ENCODE results near the gene LY6G5C. TPM values are rescaled to one million over a fixed set of nuclear protein-coding genes. Genes with fewer than 3 reads are reported as not detected.

Gene LY6G5C
- total and polyA plus RNA-seq, 2 of the 13 experiments (the other 11 are each of a cell fraction or from before 2014, with no cell fraction given), result 0.33 to 0.55 TPM

DNA sequence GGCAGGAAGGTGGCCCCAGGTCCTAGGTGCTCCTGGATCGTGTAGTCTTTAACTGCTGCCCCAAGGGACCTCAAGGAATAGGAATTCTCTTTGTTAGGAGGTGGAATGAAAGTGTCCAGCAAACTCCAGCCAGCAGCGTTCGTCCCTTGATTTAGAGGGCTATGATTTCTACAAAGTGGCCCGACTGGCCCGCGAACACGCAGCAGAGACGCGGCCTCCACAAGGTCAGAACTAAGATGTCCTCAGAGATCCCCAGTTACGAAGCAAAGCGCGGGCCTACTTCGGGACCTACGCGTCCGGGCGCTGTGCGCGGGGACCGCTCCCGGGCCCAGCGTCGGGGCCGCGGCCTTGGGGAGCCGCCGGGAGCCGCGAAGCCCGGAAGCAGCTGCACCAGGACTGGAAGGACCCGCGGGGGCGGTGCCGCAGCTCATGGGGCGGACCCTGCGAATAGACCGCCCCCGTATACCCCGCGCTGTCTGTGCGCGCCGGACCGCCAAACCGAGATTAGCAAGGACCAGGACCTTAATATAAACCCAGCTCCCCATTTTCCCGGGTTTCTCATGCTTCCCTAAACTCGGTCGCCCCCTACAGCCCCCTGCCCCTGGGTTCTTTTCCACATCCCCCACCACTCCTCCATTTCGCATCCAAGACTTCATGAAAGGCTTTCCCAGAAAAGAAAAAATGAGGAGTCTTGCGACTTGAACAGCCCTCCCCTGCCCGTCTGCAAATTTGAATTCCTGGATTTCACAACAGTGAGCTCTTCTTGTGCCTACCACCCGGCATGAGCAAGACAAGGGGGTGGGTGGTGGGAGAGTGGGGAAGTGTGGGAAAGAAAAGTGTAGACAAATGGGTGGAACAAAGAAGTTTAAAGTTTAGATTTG lies 20.2 kb downstream of the LY6G5C start, which contains the start of gene C6orf47 (continued):
- TF ChIP-seq, protein P1, sequence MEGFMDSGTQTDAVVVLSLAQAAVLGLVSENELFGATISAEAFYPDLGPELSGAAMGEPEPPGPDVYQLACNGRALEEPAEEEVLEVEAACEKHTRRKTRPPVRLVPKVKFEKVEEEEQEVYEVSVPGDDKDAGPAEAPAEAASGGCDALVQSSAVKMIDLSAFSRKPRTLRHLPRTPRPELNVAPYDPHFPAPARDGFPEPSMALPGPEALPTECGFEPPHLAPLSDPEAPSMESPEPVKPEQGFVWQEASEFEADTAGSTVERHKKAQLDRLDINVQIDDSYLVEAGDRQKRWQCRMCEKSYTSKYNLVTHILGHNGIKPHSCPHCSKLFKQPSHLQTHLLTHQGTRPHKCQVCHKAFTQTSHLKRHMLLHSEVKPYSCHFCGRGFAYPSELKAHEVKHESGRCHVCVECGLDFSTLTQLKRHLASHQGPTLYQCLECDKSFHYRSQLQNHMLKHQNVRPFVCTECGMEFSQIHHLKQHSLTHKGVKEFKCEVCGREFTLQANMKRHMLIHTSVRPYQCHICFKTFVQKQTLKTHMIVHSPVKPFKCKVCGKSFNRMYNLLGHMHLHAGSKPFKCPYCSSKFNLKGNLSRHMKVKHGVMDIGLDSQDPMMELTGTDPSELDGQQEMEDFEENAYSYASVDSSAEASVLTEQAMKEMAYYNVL (CRISPR knock-in tag; IDR thresholded peaks at IDR 0.05; ENCODE audit: borderline replicate concordance), result peak; percentile 32; the same call in 1 of the 2 replicates
- peak; percentile 71 for TF ChIP-seq MED8 (CRISPR knock-in tag; IDR thresholded peaks at IDR 0.05; ENCODE audit: insufficient replicate concordance)
- TF ChIP-seq ZNF354B (CRISPR knock-in tag; IDR thresholded peaks at IDR 0.05), result 0 out of 2 replicates have a peak, but pooled peaks have one; percentile 23
- TF ChIP-seq, protein P2, sequence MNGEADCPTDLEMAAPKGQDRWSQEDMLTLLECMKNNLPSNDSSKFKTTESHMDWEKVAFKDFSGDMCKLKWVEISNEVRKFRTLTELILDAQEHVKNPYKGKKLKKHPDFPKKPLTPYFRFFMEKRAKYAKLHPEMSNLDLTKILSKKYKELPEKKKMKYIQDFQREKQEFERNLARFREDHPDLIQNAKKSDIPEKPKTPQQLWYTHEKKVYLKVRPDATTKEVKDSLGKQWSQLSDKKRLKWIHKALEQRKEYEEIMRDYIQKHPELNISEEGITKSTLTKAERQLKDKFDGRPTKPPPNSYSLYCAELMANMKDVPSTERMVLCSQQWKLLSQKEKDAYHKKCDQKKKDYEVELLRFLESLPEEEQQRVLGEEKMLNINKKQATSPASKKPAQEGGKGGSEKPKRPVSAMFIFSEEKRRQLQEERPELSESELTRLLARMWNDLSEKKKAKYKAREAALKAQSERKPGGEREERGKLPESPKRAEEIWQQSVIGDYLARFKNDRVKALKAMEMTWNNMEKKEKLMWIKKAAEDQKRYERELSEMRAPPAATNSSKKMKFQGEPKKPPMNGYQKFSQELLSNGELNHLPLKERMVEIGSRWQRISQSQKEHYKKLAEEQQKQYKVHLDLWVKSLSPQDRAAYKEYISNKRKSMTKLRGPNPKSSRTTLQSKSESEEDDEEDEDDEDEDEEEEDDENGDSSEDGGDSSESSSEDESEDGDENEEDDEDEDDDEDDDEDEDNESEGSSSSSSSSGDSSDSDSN (CRISPR knock-in tag; IDR thresholded peaks at IDR 0.05), result peak; percentile 99
- no peak; the same call in none of the 2 replicates for TF ChIP-seq ZNF746 (CRISPR knock-in tag; IDR thresholded peaks at IDR 0.05)
- TF ChIP-seq ZNF225 (CRISPR knock-in tag; IDR thresholded peaks at IDR 0.05), result no peak
- no peak for TF ChIP-seq SRSF9 (IDR thresholded peaks at IDR 0.05; ENCODE audit: borderline replicate concordance, insufficient read depth, low read depth, low read length, poor library complexity, severe bottlenecking)
- peak; percentile 94 for TF ChIP-seq ZNF333 (CRISPR knock-in tag; IDR thresholded peaks at IDR 0.05; ENCODE audit: borderline replicate concordance)
- TF ChIP-seq, protein P3, sequence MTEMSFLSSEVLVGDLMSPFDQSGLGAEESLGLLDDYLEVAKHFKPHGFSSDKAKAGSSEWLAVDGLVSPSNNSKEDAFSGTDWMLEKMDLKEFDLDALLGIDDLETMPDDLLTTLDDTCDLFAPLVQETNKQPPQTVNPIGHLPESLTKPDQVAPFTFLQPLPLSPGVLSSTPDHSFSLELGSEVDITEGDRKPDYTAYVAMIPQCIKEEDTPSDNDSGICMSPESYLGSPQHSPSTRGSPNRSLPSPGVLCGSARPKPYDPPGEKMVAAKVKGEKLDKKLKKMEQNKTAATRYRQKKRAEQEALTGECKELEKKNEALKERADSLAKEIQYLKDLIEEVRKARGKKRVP (CRISPR knock-in tag; IDR thresholded peaks at IDR 0.05), result no peak
- no peak; the same call in none of the 2 replicates for TF ChIP-seq ZNF446 (CRISPR knock-in tag; IDR thresholded peaks at IDR 0.05)
- TF ChIP-seq TOPORS (CRISPR knock-in tag; IDR thresholded peaks at IDR 0.05), result peak; percentile 86; the same call in 1 of the 2 replicates
- TF ChIP-seq ZNF326 (CRISPR knock-in tag; IDR thresholded peaks at IDR 0.05; ENCODE audit: borderline replicate concordance), result peak; percentile 88
- TF ChIP-seq TEAD3 (CRISPR knock-in tag; optimal IDR thresholded peaks at IDR 0.05; ENCODE audit: borderline replicate concordance), result no peak
- TF ChIP-seq ZNF530 (CRISPR knock-in tag; IDR thresholded peaks at IDR 0.05; ENCODE audit: low read depth), result 0 out of 2 replicates have a peak, but pooled peaks have one; percentile 5
- peak; percentile 33; the same call in 1 of the 2 replicates for TF ChIP-seq ZC3H4 (CRISPR knock-in tag; IDR thresholded peaks at IDR 0.05; ENCODE audit: borderline replicate concordance)
- TF ChIP-seq DNMT1 (CRISPR knock-in tag; IDR thresholded peaks at IDR 0.05), result no peak
- TF ChIP-seq ZNF839 (CRISPR knock-in tag; IDR thresholded peaks at IDR 0.05; ENCODE audit: borderline replicate concordance), result peak; percentile 89; the same call in 1 of the 2 replicates
- TF ChIP-seq, protein P4, sequence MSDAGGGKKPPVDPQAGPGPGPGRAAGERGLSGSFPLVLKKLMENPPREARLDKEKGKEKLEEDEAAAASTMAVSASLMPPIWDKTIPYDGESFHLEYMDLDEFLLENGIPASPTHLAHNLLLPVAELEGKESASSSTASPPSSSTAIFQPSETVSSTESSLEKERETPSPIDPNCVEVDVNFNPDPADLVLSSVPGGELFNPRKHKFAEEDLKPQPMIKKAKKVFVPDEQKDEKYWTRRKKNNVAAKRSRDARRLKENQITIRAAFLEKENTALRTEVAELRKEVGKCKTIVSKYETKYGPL (CRISPR knock-in tag; IDR thresholded peaks at IDR 0.05), result 0 out of 2 replicates have a peak, but pooled peaks have one; percentile 61
- no peak for TF ChIP-seq ATF1 (CRISPR knock-in tag; IDR thresholded peaks at IDR 0.05)
- no peak for TF ChIP-seq ZNF317 (CRISPR knock-in tag; IDR thresholded peaks at IDR 0.05)
- peak; percentile 42; the same call in 1 of the 2 replicates for TF ChIP-seq GZF1 (CRISPR knock-in tag; IDR thresholded peaks at IDR 0.05)
